ENCODE data around the gene MYBBP1A. TPM values are rescaled to one million over a fixed set of nuclear protein-coding genes. Genes with fewer than 3 reads are reported as not detected.

The MYBBP1A gene
- total RNA-seq, 1 experiment from 2014 or later = 163 TPM

GRCh38 chr17:4536259-4536741 is 18.9 kb downstream of the MYBBP1A start (continued):
- TF ChIP-seq NFYB (CRISPR knock-in tag; conservative IDR thresholded peaks at IDR 0.05; ENCODE audit: low read depth) (no peak; the same call in 1 of the 2 replicates), OVOL2 (CRISPR knock-in tag; IDR thresholded peaks at IDR 0.05; ENCODE audit: borderline replicate concordance) (no peak), USF1 (CRISPR knock-in tag; IDR thresholded peaks at IDR 0.05) (no peak), MAX (CRISPR knock-in tag; IDR thresholded peaks at IDR 0.05) (no peak; the same call in 1 of the 2 replicates), NFATC4 (CRISPR knock-in tag; IDR thresholded peaks at IDR 0.05) (no peak), STAT6 (CRISPR knock-in tag; conservative IDR thresholded peaks at IDR 0.05; ENCODE audit: low read depth) (no peak), CDX4 (CRISPR knock-in tag; IDR thresholded peaks at IDR 0.05; ENCODE audit: borderline replicate concordance) (no peak), NFE2L1 (CRISPR knock-in tag; IDR thresholded peaks at IDR 0.05) (0 out of 2 replicates have a peak, but pooled peaks have one; percentile 26), TEAD1 (CRISPR knock-in tag; IDR thresholded peaks at IDR 0.05) (0 out of 2 replicates have a peak, but pooled peaks have one; percentile 9)

- no peak overlapping the region for H3K27ac Mint-ChIP-seq
- peak; percentile 15 for ATAC-seq
- peaks cover 4% of the 10 kb centered on the region for H3K36me3 Mint-ChIP-seq
- DNase-seq (ENCODE audit: low spot score) = no peak
- ChIA-PET CTCF (interaction anchor here (8.2 kb wide), 1 partner anchor 115 kb away, joined by 57 read pairs; no protein-coding TSS in a partner anchor), POLR2A (interaction anchor here (1.8 kb wide), 1 partner anchor 13 kb away, joined by 5 read pairs; no protein-coding TSS in a partner anchor)
- H3K4me1 Mint-ChIP-seq = peaks cover 18% of the 10 kb centered on the region
- no peaks in the 10 kb centered on the region for H3K9me3 Mint-ChIP-seq
- 0 out of 2 replicates have a peak, but pooled peaks have one; percentile 24 for TF ChIP-seq SMAD3 (CRISPR knock-in tag; IDR thresholded peaks at IDR 0.05; ENCODE audit: borderline replicate concordance)
- no peak for TF ChIP-seq CDX4 (CRISPR knock-in tag; IDR thresholded peaks at IDR 0.05; ENCODE audit: borderline replicate concordance)
- no peak for TF ChIP-seq ZNF671 (CRISPR knock-in tag; IDR thresholded peaks at IDR 0.05)
- TF ChIP-seq ESRRA (CRISPR knock-in tag; IDR thresholded peaks at IDR 0.05; ENCODE audit: borderline replicate concordance) = no peak
- no peak for TF ChIP-seq IRF2 (CRISPR knock-in tag; IDR thresholded peaks at IDR 0.05; ENCODE audit: borderline replicate concordance, low read depth)
- TF ChIP-seq HMGA2 (CRISPR knock-in tag; IDR thresholded peaks at IDR 0.05) = no peak
- no peak for TF ChIP-seq RORB (CRISPR knock-in tag; IDR thresholded peaks at IDR 0.05)
- TF ChIP-seq SP1 (CRISPR knock-in tag; conservative IDR thresholded peaks at IDR 0.05) = 0 out of 2 replicates have a peak, but pooled peaks have one; percentile 2
- TF ChIP-seq GTF2I (CRISPR knock-in tag; conservative IDR thresholded peaks at IDR 0.05) = no peak
- peaks cover 41% of the 10 kb centered on the region for H3K27me3 Mint-ChIP-seq (ENCODE audit: low read depth)
- H3K4me3 Mint-ChIP-seq = peak overlapping the region; percentile 60
Observed at GRCh38 chr17:4535667-4536258, 19.4 kb downstream of the MYBBP1A start.
